Mucosa of descending colon (tissue), 3 donors: ENCODE data around the gene USP13. TPM values are rescaled to one million over a fixed set of nuclear protein-coding genes. Genes with fewer than 3 reads are reported as not detected.

ENCODE experiments used
- ATAC-seq: fragments of 200-7000 bp; cut with Tn5 transposase; one replicate; pipeline ENCODE4 v1.9.1; 2020; ENCODE audit warnings: mild to moderate bottlenecking, moderate library complexity
- DNase-seq, 3 donors: peaks; one replicate each; pipeline ENCODE4 v3.0.0-alpha.2; 2020
- H3K36me3 ChIP-seq: fragments of 200-600 bp; one replicate; pipeline ENCODE4 v1.8.0; 2021; ENCODE audit warnings: low read depth, mild to moderate bottlenecking
- H3K4me1 ChIP-seq: fragments of 200-600 bp; one replicate; pipeline ENCODE4 v1.8.0; 2021; ENCODE audit warnings: low read depth, mild to moderate bottlenecking
- H3K4me3 ChIP-seq: fragments of 200-600 bp; one replicate; pipeline ENCODE4 v1.8.0; 2021; ENCODE audit warnings: mild to moderate bottlenecking
- H3K9me3 ChIP-seq: fragments of 200-600 bp; one replicate; pipeline ENCODE4 v1.8.0; 2021; ENCODE audit warnings: mild to moderate bottlenecking
- intact Hi-C, 2 donors: fragments of 100-400 bp; cut with DNase I in 1 of 2; cut with micrococcal nuclease in 1 of 2; formaldehyde crosslinking; loops; one replicate each; pipeline versions ENCODE4 v1.11.0 to v1.11.1; 2022; cut with DNase I, micrococcal nuclease
- total RNA-seq, 3 donors: library from RNA; stranded (reverse); fragmentation: NEBNext Ultra II Directional in 2 of 3; extraction: Animal tissue kit (Norgen Biotek cat#: 25700) in 2 of 3; gene quantifications; one replicate each; pipeline versions ENCODE4 v1.2.1 to v1.2.4, GENCODE V29; 2021 to 2023
- TF ChIP-seq, protein P1 (sequence below): fragments of 200-600 bp; IDR thresholded peaks from one replicate; pipeline ENCODE4 v1.8.0; 2022; ENCODE audit warnings: antibody characterized with exemption, mild to moderate bottlenecking
- donor health status: DM: no; HTN: no; CAD: no; lungs with moderate emphysema.
- donor health status: DM: no; HTN: no; CAD: no.
- donor health status: DM: no; HTN: yes; CAD: no.

USP13 gene
- total RNA-seq, 3 donors from 2014 or later, result 3.6 to 9.3 (median 5.5) TPM

DNA sequence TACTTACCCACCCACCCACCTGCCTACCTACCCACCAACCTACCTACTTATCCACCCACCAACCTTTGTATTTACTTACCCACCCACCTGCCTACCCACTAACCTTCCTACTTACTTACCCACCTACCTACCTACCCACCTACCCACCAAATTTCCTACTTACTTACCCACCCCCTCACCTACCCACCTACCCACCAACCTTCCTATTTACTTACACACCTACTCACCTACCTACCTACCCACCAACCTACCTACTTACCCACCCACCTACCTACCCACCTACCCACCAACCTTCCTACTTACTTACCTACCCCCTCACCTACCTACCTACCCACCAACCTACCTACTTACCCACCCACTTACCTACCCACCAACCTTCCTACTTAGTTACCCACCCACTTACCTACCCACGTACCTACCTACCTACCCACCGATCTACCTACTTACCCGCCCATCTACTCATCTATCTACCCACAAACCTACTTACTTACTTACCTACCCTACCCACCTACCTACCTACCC, 179.6 kb downstream of the USP13 start:
- intact Hi-C loops, result no loop called here

DNA sequence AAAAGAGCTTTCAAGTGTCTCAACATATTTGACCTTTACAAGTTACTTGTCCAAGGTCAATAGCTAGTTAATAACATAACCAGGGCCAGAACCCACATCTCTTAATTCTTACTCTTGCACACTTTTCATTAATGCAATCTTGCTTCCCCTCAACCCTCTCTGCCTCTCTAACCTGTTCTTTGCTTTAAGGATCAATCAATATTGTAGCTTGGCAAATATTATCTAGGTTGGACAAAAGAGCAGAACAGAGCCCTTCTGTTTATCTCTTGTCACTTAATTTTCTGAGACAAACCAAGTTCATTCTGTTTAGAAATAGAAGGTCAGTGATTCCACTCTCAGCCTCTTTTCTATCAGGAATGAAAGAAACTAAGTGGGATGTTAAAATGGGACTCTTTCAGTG, 180.5 kb downstream of the USP13 start:
- DNase-seq (no peak), ATAC-seq (no peak)
- TF ChIP-seq, protein P1, sequence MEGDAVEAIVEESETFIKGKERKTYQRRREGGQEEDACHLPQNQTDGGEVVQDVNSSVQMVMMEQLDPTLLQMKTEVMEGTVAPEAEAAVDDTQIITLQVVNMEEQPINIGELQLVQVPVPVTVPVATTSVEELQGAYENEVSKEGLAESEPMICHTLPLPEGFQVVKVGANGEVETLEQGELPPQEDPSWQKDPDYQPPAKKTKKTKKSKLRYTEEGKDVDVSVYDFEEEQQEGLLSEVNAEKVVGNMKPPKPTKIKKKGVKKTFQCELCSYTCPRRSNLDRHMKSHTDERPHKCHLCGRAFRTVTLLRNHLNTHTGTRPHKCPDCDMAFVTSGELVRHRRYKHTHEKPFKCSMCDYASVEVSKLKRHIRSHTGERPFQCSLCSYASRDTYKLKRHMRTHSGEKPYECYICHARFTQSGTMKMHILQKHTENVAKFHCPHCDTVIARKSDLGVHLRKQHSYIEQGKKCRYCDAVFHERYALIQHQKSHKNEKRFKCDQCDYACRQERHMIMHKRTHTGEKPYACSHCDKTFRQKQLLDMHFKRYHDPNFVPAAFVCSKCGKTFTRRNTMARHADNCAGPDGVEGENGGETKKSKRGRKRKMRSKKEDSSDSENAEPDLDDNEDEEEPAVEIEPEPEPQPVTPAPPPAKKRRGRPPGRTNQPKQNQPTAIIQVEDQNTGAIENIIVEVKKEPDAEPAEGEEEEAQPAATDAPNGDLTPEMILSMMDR, result no peak
- Histone ChIP-seq H3K36me3 (no peaks in the 10 kb centered on the region), H3K9me3 (no peaks in the 10 kb centered on the region), H3K4me1 (no peaks in the 10 kb centered on the region), H3K4me3 (no peak overlapping the region)
- intact Hi-C loops, result no loop called here

More for the DNA sequence above, 179.6 kb downstream of the USP13 start:
- ATAC-seq (no peak), DNase-seq (no peak)
- no peaks in the 10 kb centered on the region for H3K36me3 ChIP-seq
- no peaks in the 10 kb centered on the region for H3K9me3 ChIP-seq
- no peaks in the 10 kb centered on the region for H3K4me1 ChIP-seq
- H3K4me3 ChIP-seq, result no peak overlapping the region
- TF ChIP-seq, protein P1, result no peak

DNA sequence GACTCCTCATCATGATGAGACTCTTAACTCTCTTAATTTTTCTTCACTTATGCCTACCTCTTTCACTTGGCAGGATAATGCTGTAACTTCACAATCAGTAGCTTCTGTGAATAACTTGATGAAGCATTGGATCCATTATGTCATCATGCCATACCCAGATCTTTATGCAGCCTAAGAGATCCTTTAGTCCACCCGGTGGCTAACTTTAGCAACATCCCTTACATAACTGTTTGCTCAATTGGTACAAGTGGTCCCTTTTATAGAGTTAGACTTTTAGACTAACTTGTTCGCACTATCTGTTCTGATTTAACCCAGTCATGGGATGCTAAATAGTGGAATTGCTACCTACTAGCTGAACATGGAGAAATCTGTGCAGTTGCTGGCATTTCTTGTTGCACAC, 184.5 kb downstream of the USP13 start:
- Histone ChIP-seq H3K36me3 (no peaks in the 10 kb centered on the region), H3K9me3 (no peaks in the 10 kb centered on the region), H3K4me3 (no peak overlapping the region), H3K4me1 (no peaks in the 10 kb centered on the region)
- TF ChIP-seq, protein P1, result no peak
- intact Hi-C loops, result no loop called here
- ATAC-seq, result no peak
- no peak for DNase-seq

Other genes with a start within 250 kb of the USP13 start
- gene GNB4, start 201.6 kb upstream of the USP13 start, total RNA-seq, result 10 to 100 TPM in 1 of 3 donors, 1 to 10 TPM in 2; 4.3 to 26.4 (median 9.0) TPM
- 10 to 100 TPM; 38.9 to 46.3 (median 40.7) TPM for gene ACTL6A, start 90.1 kb upstream of the USP13 start, total RNA-seq
- gene MRPL47, start 48.4 kb upstream of the USP13 start, total RNA-seq, result 10 to 100 TPM; 26.1 to 36.8 (median 27.3) TPM
- gene NDUFB5, start 48.2 kb upstream of the USP13 start, total RNA-seq, result 100 to 1,000 TPM; 123 to 139 (median 138) TPM